Measurements from ENCODE around the gene SLC7A14. TPM values are rescaled to one million over a fixed set of nuclear protein-coding genes. Genes with fewer than 3 reads are reported as not detected.

The SLC7A14 gene
- total RNA-seq, 1 experiment from 2014 or later: not detected

- Histone ChIP-seq H3K27ac (ENCODE audit: low read length) (no peak overlapping the region), H3F3A (ENCODE audit: low read length, unreplicated experiment) (no peaks in the 10 kb centered on the region), H3K4me3 (ENCODE audit: low read length) (no peak overlapping the region), H3K79me2 (ENCODE audit: low read length) (no peaks in the 10 kb centered on the region), H3K9ac (ENCODE audit: low read length) (no peak overlapping the region), H3K4me1 (ENCODE audit: insufficient read depth, low read length) (no peaks in the 10 kb centered on the region), H3K27me3 (ENCODE audit: low read length) (no peaks in the 10 kb centered on the region), H3K9me2 (replicated peaks; ENCODE audit: low read length) (no peaks in the 10 kb centered on the region), H2AFZ (ENCODE audit: low read length) (no peak overlapping the region), H3K9me3 (ENCODE audit: low read length) (no peaks in the 10 kb centered on the region), H3K36me3 (ENCODE audit: low read depth, low read length) (no peaks in the 10 kb centered on the region), H3K4me2 (ENCODE audit: low read length) (no peak overlapping the region), H4K20me1 (ENCODE audit: low read length) (no peaks in the 10 kb centered on the region)
- TF ChIP-seq CTCF (conservative IDR thresholded peaks at IDR 0.05; ENCODE audit: low read depth, low read length): no peak
- no peak for TF ChIP-seq EZH2 (IDR thresholded peaks at IDR 0.05; ENCODE audit: low read length, unreplicated experiment)
- TF ChIP-seq EZH2phosphoT487 (IDR thresholded peaks at IDR 0.05; ENCODE audit: borderline replicate concordance, low read length): no peak
- intact Hi-C loops (cut with micrococcal nuclease): no loop called here
- POLR2A ChIA-PET (ENCODE audit: unreplicated experiment): interaction anchor here (0.5 kb wide), 1 partner anchor 250 kb away, joined by 19 read pairs; no protein-coding TSS in a partner anchor
- BruUV-seq (replicated peaks): no TSS peak
- CTCF ChIA-PET: interaction anchor here (0.7 kb wide), 1 partner anchor 122 kb away, joined by 3 read pairs; no protein-coding TSS in a partner anchor
- ATAC-seq: no peak
- DNase-seq: no peak
Observed at GRCh38 chr3:170585008-170585936, 603 bp downstream of the SLC7A14 start.

GRCh38 chr3:170584585-170585007, 1.3 kb downstream of the SLC7A14 start:
- Histone ChIP-seq H3K4me3 (ENCODE audit: low read length) (no peak overlapping the region), H3K9me3 (ENCODE audit: low read length) (no peaks in the 10 kb centered on the region), H3K79me2 (ENCODE audit: low read length) (no peaks in the 10 kb centered on the region), H3K9ac (ENCODE audit: low read length) (no peak overlapping the region), H3F3A (ENCODE audit: low read length, unreplicated experiment) (no peaks in the 10 kb centered on the region), H3K9me2 (replicated peaks; ENCODE audit: low read length) (no peaks in the 10 kb centered on the region), H2AFZ (ENCODE audit: low read length) (no peak overlapping the region), H3K4me1 (ENCODE audit: insufficient read depth, low read length) (no peaks in the 10 kb centered on the region), H3K36me3 (ENCODE audit: low read depth, low read length) (no peaks in the 10 kb centered on the region), H4K20me1 (ENCODE audit: low read length) (no peaks in the 10 kb centered on the region), H3K4me2 (ENCODE audit: low read length) (no peak overlapping the region), H3K27ac (ENCODE audit: low read length) (no peak overlapping the region), H3K27me3 (ENCODE audit: low read length) (no peaks in the 10 kb centered on the region)
- no peak for TF ChIP-seq EZH2 (IDR thresholded peaks at IDR 0.05; ENCODE audit: low read length, unreplicated experiment)
- no peak for TF ChIP-seq CTCF (conservative IDR thresholded peaks at IDR 0.05; ENCODE audit: low read depth, low read length)
- TF ChIP-seq EZH2phosphoT487 (IDR thresholded peaks at IDR 0.05; ENCODE audit: borderline replicate concordance, low read length): no peak
- intact Hi-C loops (cut with micrococcal nuclease): no loop called here
- ChIA-PET CTCF (no interaction called here), POLR2A (ENCODE audit: unreplicated experiment) (no interaction called here)
- no TSS peak for BruUV-seq (replicated peaks)
- DNase-seq (peak; percentile 53), ATAC-seq (peak; percentile 56; the same call in 1 of the 2 replicates)

GRCh38 chr3:170579646-170580045, 6.2 kb downstream of the SLC7A14 start:
- H3K36me3 ChIP-seq (ENCODE audit: low read depth, low read length): no peaks in the 10 kb centered on the region
- H2AFZ ChIP-seq (ENCODE audit: low read length): no peak overlapping the region
- H3K9ac ChIP-seq (ENCODE audit: low read length): no peak overlapping the region
- DNase-seq: no peak
- no peaks in the 10 kb centered on the region for H3K9me3 ChIP-seq (ENCODE audit: low read length)
- H3K27me3 ChIP-seq (ENCODE audit: low read length): no peaks in the 10 kb centered on the region
- H3K4me3 ChIP-seq (ENCODE audit: low read length): no peak overlapping the region
- TF ChIP-seq CTCF (conservative IDR thresholded peaks at IDR 0.05; ENCODE audit: low read depth, low read length) (no peak), EZH2 (IDR thresholded peaks at IDR 0.05; ENCODE audit: low read length, unreplicated experiment) (no peak), EZH2phosphoT487 (IDR thresholded peaks at IDR 0.05; ENCODE audit: borderline replicate concordance, low read length) (no peak)
- BruUV-seq (replicated peaks): no TSS peak
- H3F3A ChIP-seq (ENCODE audit: low read length, unreplicated experiment): no peaks in the 10 kb centered on the region
- H3K9me2 ChIP-seq (replicated peaks; ENCODE audit: low read length): no peaks in the 10 kb centered on the region; the same call in 1 of the 2 replicates
- no peak for ATAC-seq
- POLR2A ChIA-PET (ENCODE audit: unreplicated experiment): no interaction called here
- no peaks in the 10 kb centered on the region for H3K4me1 ChIP-seq (ENCODE audit: insufficient read depth, low read length)
- no peak overlapping the region for H3K27ac ChIP-seq (ENCODE audit: low read length)
- no peaks in the 10 kb centered on the region for H4K20me1 ChIP-seq (ENCODE audit: low read length)
- intact Hi-C loops (cut with micrococcal nuclease): no loop called here
- no peaks in the 10 kb centered on the region for H3K79me2 ChIP-seq (ENCODE audit: low read length)
- CTCF ChIA-PET: no interaction called here
- H3K4me2 ChIP-seq (ENCODE audit: low read length): no peak overlapping the region

Data from PC-3 (cell line).